ENCODE measurements around the gene HSD11B1. TPM values are rescaled to one million over a fixed set of nuclear protein-coding genes. Genes with fewer than 3 reads are reported as not detected.
A peak's percentile ranks its signal among the peaks of the same experiment; 100 is the strongest.
"Not testable (repeated sequence)": the region's sequence is repeated elsewhere in the genome, so short reads cannot be mapped to it uniquely, and the experiment has no call there.

HSD11B1 gene
- total RNA-seq, 2 experiments from 2014 or later = not detected

GRCh38 chr1:209692745-209693504, 11.7 kb upstream of the HSD11B1 start:
- Mint-ChIP-seq H3K36me3 (ENCODE audit: low read depth) (no peaks in the 10 kb centered on the region), H3K27me3 (ENCODE audit: low read depth) (peaks cover 3% of the 10 kb centered on the region), H3K9me3 (ENCODE audit: insufficient read depth) (no peaks in the 10 kb centered on the region), H3K4me1 (ENCODE audit: low read depth) (peaks cover 28% of the 10 kb centered on the region), H3K4me3 (peak overlapping the region; percentile 45), H3K27ac (no peak overlapping the region)
- CTCF ChIA-PET = interaction anchor here (0.6 to 5.2 kb wide), 41 partner anchors 8 to 136 kb away, joined by 3 to 46 read pairs (median 4); partner anchors contain the start of genes CAMK1G, G0S2, HSD11B1 and LAMB3
- peak; percentile 68 for ATAC-seq
- DNase-seq = peak; percentile 81
- POLR2A ChIA-PET = interaction anchor here (0.5 kb wide), 1 partner anchor 10 kb away, joined by 3 read pairs; no protein-coding TSS in a partner anchor

- CTCF ChIA-PET = interaction anchor here (0.7 to 1.7 kb wide), 7 partner anchors 28 to 131 kb away, joined by 3 to 7 read pairs (median 4); no protein-coding TSS in a partner anchor
- Mint-ChIP-seq H3K36me3 (ENCODE audit: low read depth) (no peaks in the 10 kb centered on the region), H3K4me1 (ENCODE audit: low read depth) (peaks cover 28% of the 10 kb centered on the region), H3K9me3 (ENCODE audit: insufficient read depth) (no peaks in the 10 kb centered on the region), H3K27ac (peak overlapping the region; percentile 43), H3K4me3 (no peak overlapping the region), H3K27me3 (ENCODE audit: low read depth) (no peaks in the 10 kb centered on the region)
- POLR2A ChIA-PET = no interaction called here
- DNase-seq (no peak), ATAC-seq (no peak)
Measured at GRCh38 chr1:209696673-209697072, 8.0 kb upstream of the HSD11B1 start.

- Mint-ChIP-seq H3K4me1 (ENCODE audit: low read depth) (peaks cover 28% of the 10 kb centered on the region), H3K9me3 (ENCODE audit: insufficient read depth) (no peaks in the 10 kb centered on the region), H3K4me3 (no peak overlapping the region), H3K27ac (no peak overlapping the region), H3K36me3 (ENCODE audit: low read depth) (no peaks in the 10 kb centered on the region), H3K27me3 (ENCODE audit: low read depth) (no peaks in the 10 kb centered on the region)
- ATAC-seq = no peak
- DNase-seq = no peak
- ChIA-PET POLR2A (no interaction called here), CTCF (interaction anchor here (0.9 to 1.9 kb wide), 8 partner anchors 19 to 132 kb away, joined by 3 to 7 read pairs (median 4); no protein-coding TSS in a partner anchor)
Measured at GRCh38 chr1:209697126-209697525, 7.5 kb upstream of the HSD11B1 start.

- CTCF ChIA-PET = interaction anchor here (5.0 kb wide), 1 partner anchor 48 kb away, joined by 23 read pairs; no protein-coding TSS in a partner anchor
- POLR2A ChIA-PET = not testable (repeated sequence)
Measured at GRCh38 chr1:209700686-209701085, 4.0 kb upstream of the HSD11B1 start.

GRCh38 chr1:209702832-209703231, 1.8 kb upstream of the HSD11B1 start:
- H3K36me3 Mint-ChIP-seq (ENCODE audit: low read depth) = no peaks in the 10 kb centered on the region
- ChIA-PET CTCF (interaction anchor here (5.0 kb wide), 1 partner anchor 45 kb away, joined by 23 read pairs; no protein-coding TSS in a partner anchor), POLR2A (interaction anchor here (0.6 kb wide), 1 partner anchor 9 kb away, joined by 3 read pairs; no protein-coding TSS in a partner anchor)
- H3K4me3 Mint-ChIP-seq = no peak overlapping the region
- H3K9me3 Mint-ChIP-seq (ENCODE audit: insufficient read depth) = no peaks in the 10 kb centered on the region
- no peak overlapping the region for H3K27ac Mint-ChIP-seq
- DNase-seq = no peak
- peaks cover 3% of the 10 kb centered on the region for H3K4me1 Mint-ChIP-seq (ENCODE audit: low read depth)
- no peak for ATAC-seq
- no peaks in the 10 kb centered on the region for H3K27me3 Mint-ChIP-seq (ENCODE audit: low read depth)

More at GRCh38 chr1:209700686-209701085, 4.0 kb upstream of the HSD11B1 start:
- H3K27ac Mint-ChIP-seq; H3K4me3 Mint-ChIP-seq; ATAC-seq; DNase-seq; H3K9me3 Mint-ChIP-seq (ENCODE audit: insufficient read depth); H3K36me3 Mint-ChIP-seq (ENCODE audit: low read depth); H3K27me3 Mint-ChIP-seq (ENCODE audit: low read depth): not testable (repeated sequence)
- peaks cover 17% of the 10 kb centered on the region for H3K4me1 Mint-ChIP-seq (ENCODE audit: low read depth)

GRCh38 chr1:209703834-209704504, 677 bp upstream of the HSD11B1 start:
- POLR2A ChIA-PET = no interaction called here
- H3K9me3 Mint-ChIP-seq (ENCODE audit: insufficient read depth) = no peaks in the 10 kb centered on the region
- no peak overlapping the region for H3K4me3 Mint-ChIP-seq
- ATAC-seq (no peak), DNase-seq (no peak)
- CTCF ChIA-PET = interaction anchor here (1.0 to 5.0 kb wide), 5 partner anchors 11 to 134 kb away, joined by 3 to 23 read pairs (median 5); no protein-coding TSS in a partner anchor
- H3K27me3 Mint-ChIP-seq (ENCODE audit: low read depth) = no peaks in the 10 kb centered on the region
- peaks cover 3% of the 10 kb centered on the region for H3K4me1 Mint-ChIP-seq (ENCODE audit: low read depth)
- H3K36me3 Mint-ChIP-seq (ENCODE audit: low read depth) = no peaks in the 10 kb centered on the region
- H3K27ac Mint-ChIP-seq = no peak overlapping the region

GRCh38 chr1:209705033-209705598, 470 bp downstream of the HSD11B1 start:
- Mint-ChIP-seq H3K36me3 (ENCODE audit: low read depth) (no peaks in the 10 kb centered on the region), H3K27ac (no peak overlapping the region), H3K27me3 (ENCODE audit: low read depth) (no peaks in the 10 kb centered on the region), H3K4me3 (no peak overlapping the region), H3K9me3 (ENCODE audit: insufficient read depth) (no peaks in the 10 kb centered on the region), H3K4me1 (ENCODE audit: low read depth) (peaks cover 4% of the 10 kb centered on the region)
- CTCF ChIA-PET = interaction anchor here (1.0 to 1.7 kb wide), 2 partner anchors 40 to 135 kb away, joined by 4 to 5 read pairs; no protein-coding TSS in a partner anchor
- POLR2A ChIA-PET = no interaction called here
- ATAC-seq (no peak), DNase-seq (no peak)

GRCh38 chr1:209706622-209707021, 2.0 kb downstream of the HSD11B1 start:
- CTCF ChIA-PET = interaction anchor here (2.6 kb wide), 1 partner anchor 14 kb away, joined by 12 read pairs; no protein-coding TSS in a partner anchor
- POLR2A ChIA-PET = interaction anchor here (0.6 kb wide), 1 partner anchor 22 kb away, joined by 3 read pairs; no protein-coding TSS in a partner anchor
- H3K27ac Mint-ChIP-seq = no peak overlapping the region
- H3K9me3 Mint-ChIP-seq (ENCODE audit: insufficient read depth) = no peaks in the 10 kb centered on the region
- no peak for DNase-seq
- ATAC-seq = no peak
- peaks cover 7% of the 10 kb centered on the region for H3K4me1 Mint-ChIP-seq (ENCODE audit: low read depth)
- no peak overlapping the region for H3K4me3 Mint-ChIP-seq
- no peaks in the 10 kb centered on the region for H3K27me3 Mint-ChIP-seq (ENCODE audit: low read depth)
- H3K36me3 Mint-ChIP-seq (ENCODE audit: low read depth) = no peaks in the 10 kb centered on the region

GRCh38 chr1:209707308-209707707, 2.7 kb downstream of the HSD11B1 start:
- no peak overlapping the region for H3K4me3 Mint-ChIP-seq
- H3K27me3 Mint-ChIP-seq (ENCODE audit: low read depth) = no peaks in the 10 kb centered on the region
- CTCF ChIA-PET = interaction anchor here (2.6 kb wide), 1 partner anchor 14 kb away, joined by 12 read pairs; no protein-coding TSS in a partner anchor
- POLR2A ChIA-PET = interaction anchor here (0.6 kb wide), 1 partner anchor 22 kb away, joined by 3 read pairs; no protein-coding TSS in a partner anchor
- peaks cover 7% of the 10 kb centered on the region for H3K4me1 Mint-ChIP-seq (ENCODE audit: low read depth)
- DNase-seq (no peak), ATAC-seq (no peak)
- H3K9me3 Mint-ChIP-seq (ENCODE audit: insufficient read depth) = no peaks in the 10 kb centered on the region
- no peaks in the 10 kb centered on the region for H3K36me3 Mint-ChIP-seq (ENCODE audit: low read depth)
- no peak overlapping the region for H3K27ac Mint-ChIP-seq

- H3K4me3 Mint-ChIP-seq = no peak overlapping the region
- ATAC-seq = no peak
- no peak overlapping the region for H3K27ac Mint-ChIP-seq
- DNase-seq = no peak
- H3K27me3 Mint-ChIP-seq (ENCODE audit: low read depth) = no peaks in the 10 kb centered on the region
- H3K4me1 Mint-ChIP-seq (ENCODE audit: low read depth) = peaks cover 7% of the 10 kb centered on the region
- H3K9me3 Mint-ChIP-seq (ENCODE audit: insufficient read depth) = no peaks in the 10 kb centered on the region
- ChIA-PET POLR2A (interaction anchor here (0.6 kb wide), 1 partner anchor 51 kb away, joined by 3 read pairs; no protein-coding TSS in a partner anchor), CTCF (interaction anchor here (1.6 to 2.6 kb wide), 2 partner anchors 15 to 41 kb away, joined by 5 to 12 read pairs; no protein-coding TSS in a partner anchor)
- no peaks in the 10 kb centered on the region for H3K36me3 Mint-ChIP-seq (ENCODE audit: low read depth)
Measured at GRCh38 chr1:209708297-209708696, 3.7 kb downstream of the HSD11B1 start.

- Mint-ChIP-seq H3K27me3 (ENCODE audit: low read depth) (no peaks in the 10 kb centered on the region), H3K4me1 (ENCODE audit: low read depth) (peaks cover 4% of the 10 kb centered on the region), H3K4me3 (no peak overlapping the region), H3K36me3 (ENCODE audit: low read depth) (no peaks in the 10 kb centered on the region), H3K9me3 (ENCODE audit: insufficient read depth) (no peaks in the 10 kb centered on the region), H3K27ac (no peak overlapping the region)
- ATAC-seq = no peak
- no peak for DNase-seq
- CTCF ChIA-PET = no interaction called here
- POLR2A ChIA-PET = no interaction called here
Measured at GRCh38 chr1:209710093-209710492, 5.4 kb downstream of the HSD11B1 start.

Measured in activated CD8-positive, alpha-beta T cell treated with anti-CD3 and anti-CD28 coated beads, Interleukin-2, amount 10 ng/mL, durations not matched to agents 7 days and 5 days (primary cell).